ENCODE results near the gene PRSS58.

DNA sequence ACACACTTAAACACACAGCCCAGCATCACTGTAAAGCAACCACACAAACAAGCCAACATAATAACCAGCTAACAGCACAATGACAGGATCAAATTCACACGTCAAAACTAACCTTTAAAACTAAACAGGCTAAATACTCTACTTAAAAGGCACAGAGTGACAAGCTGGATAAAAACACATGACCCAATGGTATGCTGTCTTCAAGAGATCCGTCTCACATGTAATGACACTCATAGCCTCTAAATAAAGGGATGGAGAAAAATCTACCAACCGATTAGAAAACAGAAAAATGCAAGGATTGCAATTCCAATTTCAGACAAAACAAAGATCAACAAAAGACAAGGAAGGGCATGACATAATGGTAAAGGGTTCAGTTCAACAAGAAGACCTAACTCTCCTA is 17.2 kb upstream of the PRSS58 start:
- no peak for TF ChIP-seq EZH2 (IDR thresholded peaks at IDR 0.05; ENCODE audit: insufficient read depth, low read length)
- TF ChIP-seq, protein P1, sequence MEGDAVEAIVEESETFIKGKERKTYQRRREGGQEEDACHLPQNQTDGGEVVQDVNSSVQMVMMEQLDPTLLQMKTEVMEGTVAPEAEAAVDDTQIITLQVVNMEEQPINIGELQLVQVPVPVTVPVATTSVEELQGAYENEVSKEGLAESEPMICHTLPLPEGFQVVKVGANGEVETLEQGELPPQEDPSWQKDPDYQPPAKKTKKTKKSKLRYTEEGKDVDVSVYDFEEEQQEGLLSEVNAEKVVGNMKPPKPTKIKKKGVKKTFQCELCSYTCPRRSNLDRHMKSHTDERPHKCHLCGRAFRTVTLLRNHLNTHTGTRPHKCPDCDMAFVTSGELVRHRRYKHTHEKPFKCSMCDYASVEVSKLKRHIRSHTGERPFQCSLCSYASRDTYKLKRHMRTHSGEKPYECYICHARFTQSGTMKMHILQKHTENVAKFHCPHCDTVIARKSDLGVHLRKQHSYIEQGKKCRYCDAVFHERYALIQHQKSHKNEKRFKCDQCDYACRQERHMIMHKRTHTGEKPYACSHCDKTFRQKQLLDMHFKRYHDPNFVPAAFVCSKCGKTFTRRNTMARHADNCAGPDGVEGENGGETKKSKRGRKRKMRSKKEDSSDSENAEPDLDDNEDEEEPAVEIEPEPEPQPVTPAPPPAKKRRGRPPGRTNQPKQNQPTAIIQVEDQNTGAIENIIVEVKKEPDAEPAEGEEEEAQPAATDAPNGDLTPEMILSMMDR (IDR thresholded peaks at IDR 0.05; ENCODE audit: insufficient read depth, low read depth, low read length): no peak

Measured in astrocyte (in vitro differentiated cells and primary cell).